A549 (cell line): ENCODE measurements around the gene IFT88.

Experiments
- BHLHE40 ChIP-seq: IDR thresholded peaks from 2 replicates; pipeline ENCODE4 v1.6.1; 2012; ENCODE audit warnings: low read depth, low read length, inconsistent platforms
- KDM5A ChIP-seq: fragments of 200-600 bp; sonication (generic); IDR thresholded peaks from 2 replicates; pipeline ENCODE4 v1.6.1; 2016; ENCODE audit warnings: antibody characterized with exemption, mild to moderate bottlenecking
- POLR2A ChIP-seq: IDR thresholded peaks from 2 replicates; pipeline ENCODE4 v1.6.1; 2012; ENCODE audit warnings: mild to moderate bottlenecking, low read length
- RAD21 ChIP-seq, 2 experiments: fragments of >200 bp in 1 of 2; sonication (Bioruptor Twin) in 1 of 2; formaldehyde crosslinking in 1 of 2; IDR thresholded peaks in 1 of 2; conservative IDR thresholded peaks in 1 of 2; 2 replicates in 1 of 2; 3 replicates in 1 of 2; pipeline ENCODE4 v1.6.1; 2012 to 2018; ENCODE audit warnings: inconsistent platforms in 1 of 2
- RARB ChIP-seq: fragments of 250-450 bp; sonication (Bioruptor Pico); IDR thresholded peaks from 2 replicates; pipeline ENCODE4 v1.8.0; 2021; ENCODE audit warnings: mild to moderate bottlenecking, moderate library complexity
- RFX5 ChIP-seq: fragments of 450-650 bp; IDR thresholded peaks from 2 replicates; pipeline ENCODE4 v1.7.1; 2014; ENCODE audit warnings: antibody characterized with exemption, mild to moderate bottlenecking, moderate library complexity
- TF ChIP-seq, protein P1 (sequence below): fragments of >200 bp; sonication (Bioruptor Twin); formaldehyde crosslinking; IDR thresholded peaks from 3 replicates; pipeline ENCODE4 v1.5.1; 2016

DNA sequence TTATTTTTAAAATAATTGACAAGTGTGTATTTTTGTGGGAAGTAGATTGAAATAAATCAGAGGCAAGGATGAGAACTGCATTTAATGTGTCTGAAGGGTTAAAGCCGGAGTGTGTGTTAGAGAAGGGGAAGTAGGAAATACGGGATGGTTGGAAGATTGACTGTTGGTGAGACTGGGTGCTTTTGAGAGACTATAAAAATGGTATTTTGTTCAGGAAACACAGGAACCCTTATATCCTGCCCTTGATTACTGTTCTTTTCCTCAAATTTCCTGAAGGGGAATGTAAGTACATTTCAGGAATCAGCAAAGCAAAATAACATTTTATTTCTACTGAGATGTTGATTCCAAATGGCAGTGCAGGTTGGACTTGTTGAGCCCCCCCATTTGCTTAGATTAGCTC lies 15.1 kb downstream of the IFT88 start:
- TF ChIP-seq POLR2A (no peak), RFX5 (no peak), RARB (CRISPR knock-in tag) (no peak), KDM5A (no peak), BHLHE40 (no peak), RAD21 (conservative IDR thresholded peaks at IDR 0.05 in 1 of 2, IDR thresholded peaks at IDR 0.05 in 1 of 2) (no peak)
- TF ChIP-seq, protein P1, sequence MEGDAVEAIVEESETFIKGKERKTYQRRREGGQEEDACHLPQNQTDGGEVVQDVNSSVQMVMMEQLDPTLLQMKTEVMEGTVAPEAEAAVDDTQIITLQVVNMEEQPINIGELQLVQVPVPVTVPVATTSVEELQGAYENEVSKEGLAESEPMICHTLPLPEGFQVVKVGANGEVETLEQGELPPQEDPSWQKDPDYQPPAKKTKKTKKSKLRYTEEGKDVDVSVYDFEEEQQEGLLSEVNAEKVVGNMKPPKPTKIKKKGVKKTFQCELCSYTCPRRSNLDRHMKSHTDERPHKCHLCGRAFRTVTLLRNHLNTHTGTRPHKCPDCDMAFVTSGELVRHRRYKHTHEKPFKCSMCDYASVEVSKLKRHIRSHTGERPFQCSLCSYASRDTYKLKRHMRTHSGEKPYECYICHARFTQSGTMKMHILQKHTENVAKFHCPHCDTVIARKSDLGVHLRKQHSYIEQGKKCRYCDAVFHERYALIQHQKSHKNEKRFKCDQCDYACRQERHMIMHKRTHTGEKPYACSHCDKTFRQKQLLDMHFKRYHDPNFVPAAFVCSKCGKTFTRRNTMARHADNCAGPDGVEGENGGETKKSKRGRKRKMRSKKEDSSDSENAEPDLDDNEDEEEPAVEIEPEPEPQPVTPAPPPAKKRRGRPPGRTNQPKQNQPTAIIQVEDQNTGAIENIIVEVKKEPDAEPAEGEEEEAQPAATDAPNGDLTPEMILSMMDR, result no peak
